Activated CD8-positive, alpha-beta memory T cell treated with anti-CD3 and anti-CD28 coated beads, Interleukin-2, amount 50 U/mL, for 48 hours (primary cell): ENCODE data around the gene ETS1.

Experiments used
- DNase-seq: peaks from one replicate; pipeline ENCODE4 v3.0.0-alpha.2; 2020

Gene ETS1

GRCh38 chr11:128476729-128477128 is 110.6 kb downstream of the ETS1 start:
- DNase-seq: no peak

- DNase-seq: no peak
Measured at GRCh38 chr11:128476049-128476448, 111.3 kb downstream of the ETS1 start.

GRCh38 chr11:128474036-128474874 is 113.1 kb downstream of the ETS1 start:
- no peak for DNase-seq

- DNase-seq: no peak
Measured at GRCh38 chr11:128473636-128474035, 113.7 kb downstream of the ETS1 start.

GRCh38 chr11:128472128-128473089 is 114.9 kb downstream of the ETS1 start:
- no peak for DNase-seq

- DNase-seq: no peak
Measured at GRCh38 chr11:128471138-128471661, 116.2 kb downstream of the ETS1 start.

- DNase-seq: no peak
Measured at GRCh38 chr11:128470081-128470480, 117.3 kb downstream of the ETS1 start.

- DNase-seq: no peak
Measured at GRCh38 chr11:128469220-128469619, 118.1 kb downstream of the ETS1 start.

GRCh38 chr11:128468111-128468510 is 119.2 kb downstream of the ETS1 start:
- no peak for DNase-seq

- no peak for DNase-seq
Measured at GRCh38 chr11:128467610-128468041, 119.7 kb downstream of the ETS1 start.

- DNase-seq: no peak
Measured at GRCh38 chr11:128467041-128467440, 120.3 kb downstream of the ETS1 start.

- DNase-seq: no peak
Measured at GRCh38 chr11:128465946-128466705, 121.2 kb downstream of the ETS1 start.

GRCh38 chr11:128465531-128465930 is 121.8 kb downstream of the ETS1 start:
- DNase-seq: no peak

GRCh38 chr11:128464878-128465450 is 122.4 kb downstream of the ETS1 start:
- no peak for DNase-seq

GRCh38 chr11:128463979-128464378 is 123.4 kb downstream of the ETS1 start:
- no peak for DNase-seq

GRCh38 chr11:128463371-128463829 is 124.0 kb downstream of the ETS1 start:
- no peak for DNase-seq

- DNase-seq: no peak
Measured at GRCh38 chr11:128462922-128463321, 124.4 kb downstream of the ETS1 start.

- DNase-seq: no peak
Measured at GRCh38 chr11:128462189-128462588, 125.2 kb downstream of the ETS1 start.

GRCh38 chr11:128458321-128458720 is 129.0 kb downstream of the ETS1 start:
- DNase-seq: no peak

- no peak for DNase-seq
Measured at GRCh38 chr11:128457874-128458273, 129.5 kb downstream of the ETS1 start.

GRCh38 chr11:128456566-128457268 is 130.6 kb downstream of the ETS1 start:
- no peak for DNase-seq
